SK-N-SH (cell line): ENCODE measurements around the gene NRCAM. TPM values are rescaled to one million over a fixed set of nuclear protein-coding genes. Genes with fewer than 3 reads are reported as not detected.

Source experiments
- CTCF ChIA-PET: fragments of 300-600, 350-600 bp; formaldehyde crosslinking; extraction: SDS; loops from one replicate; lab custom pipeline; 2021; lab: Yijun Ruan, JAX
- POLR2A ChIA-PET: fragments of 350-600 bp; sonication (Branson Sonifier 250); formaldehyde crosslinking; extraction: SDS; loops from one replicate; lab custom pipeline; 2020; ENCODE audit warnings: antibody characterized with exemption, inconsistent platforms; lab: Yijun Ruan, JAX
- DNase-seq: peaks from one replicate; pipeline ENCODE4 v3.0.0; 2012
- H2AFZ ChIP-seq: fragments of 200-600 bp; sonication (generic); 2 replicates; pipeline ENCODE4 v1.8.1; 2016; ENCODE audit warnings: antibody characterized with exemption, mild to moderate bottlenecking, low read depth
- H3F3A ChIP-seq: fragments of 200-600 bp; sonication (generic); replicated peaks from 2 replicates; pipeline ENCODE3; 2016; ENCODE audit warnings: antibody characterized with exemption, mild to moderate bottlenecking; ENCODE audit not compliant: insufficient read depth
- H3K27ac ChIP-seq, 2 experiments: fragments of 200-500 bp in 1 of 2; fragments of 200-600 bp in 1 of 2; sonication (Bioruptor generic) in 1 of 2; sonication (generic), shearing (Covaris generic) in 1 of 2; 2 replicates each; pipeline versions ENCODE4 v1.5.1 to v1.6.1; 2014 to 2016; ENCODE audit warnings: low read depth in 2 of 2, inconsistent platforms in 1 of 2, low read length in 1 of 2, mild to moderate bottlenecking in 1 of 2, mixed read lengths in 1 of 2
- H3K27me3 ChIP-seq: fragments of 200-600 bp; sonication (generic), shearing (Covaris generic); 2 replicates; pipeline ENCODE4 v1.6.1; 2016; ENCODE audit warnings: mixed run types; ENCODE audit not compliant: insufficient read depth
- H3K36me3 ChIP-seq, 2 experiments: fragments of 200-500 bp in 1 of 2; fragments of 200-600 bp in 1 of 2; sonication (Bioruptor generic) in 1 of 2; sonication (generic) in 1 of 2; replicated peaks in 1 of 2; 2 replicates each; pipeline versions ENCODE3 to v1.5.1; 2014 to 2016; ENCODE audit warnings: low read length in 1 of 2, mild to moderate bottlenecking in 1 of 2; ENCODE audit not compliant: insufficient read depth in 2 of 2, control insufficient read depth in 1 of 2
- H3K4me1 ChIP-seq, 2 experiments: fragments of 200-500 bp in 1 of 2; fragments of 200-600 bp in 1 of 2; sonication (Bioruptor generic) in 1 of 2; sonication (generic), shearing (Covaris generic) in 1 of 2; 2 replicates each; pipeline versions ENCODE4 v1.5.1 to v1.6.1; 2014 to 2016; ENCODE audit warnings: low read depth in 1 of 2, low read length in 1 of 2, mixed run types in 1 of 2; ENCODE audit not compliant: insufficient read depth in 2 of 2, control insufficient read depth in 1 of 2
- H3K4me2 ChIP-seq: fragments of 200-600 bp; sonication (generic), shearing (Covaris generic); 2 replicates; pipeline ENCODE4 v1.6.1; 2017; ENCODE audit warnings: mixed run types
- H3K4me3 ChIP-seq, 2 experiments: fragments of 200-500 bp in 1 of 2; fragments of 200-600 bp in 1 of 2; sonication (Bioruptor generic) in 1 of 2; sonication (generic), shearing (Covaris generic) in 1 of 2; 2 replicates each; pipeline versions ENCODE4 v1.5.1 to v1.8.1; 2014 to 2016; ENCODE audit warnings: low read depth in 2 of 2, inconsistent platforms in 1 of 2, low read length in 1 of 2, mild to moderate bottlenecking in 1 of 2, mixed read lengths in 1 of 2, moderate library complexity in 1 of 2
- H3K79me2 ChIP-seq: fragments of 200-600 bp; sonication (generic); 2 replicates; pipeline ENCODE4 v1.8.1; 2017; ENCODE audit warnings: mild to moderate bottlenecking; ENCODE audit not compliant: insufficient read depth
- H3K9ac ChIP-seq: fragments of 200-600 bp; sonication (generic); 2 replicates; pipeline ENCODE4 v1.6.1; 2017; ENCODE audit warnings: mixed run types
- H3K9me2 ChIP-seq: fragments of 200-600 bp; sonication (generic); 2 replicates; pipeline ENCODE4 v1.6.1; 2017; ENCODE audit warnings: mixed run types
- H3K9me3 ChIP-seq: fragments of 200-600 bp; sonication (generic); 2 replicates; pipeline ENCODE4 v1.6.1; 2017; ENCODE audit warnings: mixed run types, mild to moderate bottlenecking, moderate library complexity
- H4K20me1 ChIP-seq: fragments of 200-600 bp; sonication (generic); 2 replicates; pipeline ENCODE4 v1.6.1; 2017; ENCODE audit warnings: mild to moderate bottlenecking, mixed run types; ENCODE audit not compliant: insufficient read depth
- EP300 ChIP-seq, 2 experiments: IDR thresholded peaks; 2 replicates each; pipeline versions ENCODE4 v1.4.0 to v1.6.1; 2012; ENCODE audit warnings: borderline replicate concordance in 1 of 2, low read depth in 1 of 2, low read length in 1 of 2
- EZH2phosphoT487 ChIP-seq: fragments of 200-600 bp; sonication (generic); IDR thresholded peaks from 2 replicates; pipeline ENCODE4 v1.6.1; 2017; ENCODE audit warnings: low read depth, mixed run types, mild to moderate bottlenecking, antibody characterized with exemption, moderate library complexity, borderline replicate concordance
- FOXJ3 ChIP-seq: sonication (generic); formaldehyde crosslinking; IDR thresholded peaks from 2 replicates; pipeline ENCODE4 v1.5.1; 2020; ENCODE audit warnings: mild to moderate bottlenecking, missing genetic modification reagents
- GATA2 ChIP-seq: sonication (generic); formaldehyde crosslinking; IDR thresholded peaks from 2 replicates; pipeline ENCODE4 v1.5.0; 2020; ENCODE audit warnings: mild to moderate bottlenecking, missing genetic modification reagents
- MXI1 ChIP-seq: IDR thresholded peaks from 2 replicates; pipeline ENCODE4 v1.6.1; 2012; ENCODE audit warnings: mild to moderate bottlenecking, low read depth, low read length, improper control_type of control experiment
- RFX5 ChIP-seq: IDR thresholded peaks from 2 replicates; pipeline ENCODE4 v1.6.1; 2012; ENCODE audit warnings: mild to moderate bottlenecking, improper control_type of control experiment, low read length
- RXRA ChIP-seq: IDR thresholded peaks from 2 replicates; pipeline ENCODE4 v1.4.0; 2012; ENCODE audit warnings: low read depth, mild to moderate bottlenecking, borderline replicate concordance
- SIN3A ChIP-seq: IDR thresholded peaks from 2 replicates; pipeline ENCODE4 v1.6.1; 2012; ENCODE audit warnings: low read depth, mild to moderate bottlenecking, low read length, moderate library complexity, borderline replicate concordance
- SMC3 ChIP-seq: IDR thresholded peaks from 2 replicates; pipeline ENCODE4 v1.6.1; 2012; ENCODE audit warnings: low read depth, low read length, improper control_type of control experiment
- TEAD4 ChIP-seq: IDR thresholded peaks from 2 replicates; pipeline ENCODE4 v1.4.0; 2012; ENCODE audit warnings: mild to moderate bottlenecking, borderline replicate concordance; ENCODE audit not compliant: insufficient read depth
- WGBS: methylation state at CpG from one replicate; pipeline ENCODE4 v1.1.6; 2017; ENCODE audit warnings: low lambda C conversion rate; 5-methylcytosine and 5-hydroxymethylcytosine counted together
- polyA plus RNA-seq, 3 experiments: library from polyadenylated mRNA; depleted of rRNA; stranded (reverse); fragments of >200 nt; gene quantifications; 2 replicates each; pipeline ENCODE4 v1.2.3, GENCODE V29; 2012
- TF ChIP-seq, protein P1 (sequence below): IDR thresholded peaks from 2 replicates; pipeline ENCODE4; 2012
- TF ChIP-seq, protein P2 (sequence below): IDR thresholded peaks from 2 replicates; pipeline ENCODE4 v1.4.0; 2012; ENCODE audit warnings: low read depth, borderline replicate concordance
- TF ChIP-seq, protein P3 (sequence below): IDR thresholded peaks from 2 replicates; pipeline ENCODE4 v1.4.0; 2012; ENCODE audit warnings: low read depth

The NRCAM gene
- polyA plus RNA-seq, 1 of the 3 experiments (the other 2 are of a cell fraction) = 1.1 TPM

DNA sequence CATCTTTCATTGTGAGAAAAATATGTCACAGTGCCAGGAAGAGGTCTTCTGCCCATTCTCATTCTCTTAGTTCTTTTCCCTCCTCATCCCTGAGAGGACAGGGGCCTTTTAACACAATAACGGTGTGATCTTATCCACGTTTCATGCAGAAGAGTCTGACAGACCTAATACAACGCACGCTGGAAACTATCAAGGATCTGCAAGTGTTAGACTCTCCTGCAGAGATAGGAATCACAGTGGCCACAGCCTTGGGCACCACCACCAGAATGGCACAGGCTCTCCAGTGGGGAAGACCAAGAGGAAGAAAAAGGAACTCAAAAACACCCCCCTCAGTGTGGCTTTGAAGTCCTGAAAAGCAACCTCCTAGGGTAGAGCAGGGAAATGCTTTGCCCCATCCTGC lies 253.5 kb downstream of the NRCAM start:
- Histone ChIP-seq H3K4me1 (peaks cover 0 to 18% of the 10 kb centered on the region in 2 experiments; a peak in 2 of 4 replicates), H3K27me3 (no peaks in the 10 kb centered on the region), H3K4me2 (no peak overlapping the region), H2AFZ (no peak overlapping the region), H4K20me1 (no peaks in the 10 kb centered on the region), H3K79me2 (no peaks in the 10 kb centered on the region), H3K4me3 (no peak overlapping the region), H3F3A (no peaks in the 10 kb centered on the region), H3K9ac (no peak overlapping the region), H3K27ac (peak overlapping the region in 1 of 2 experiments; percentile 65; a peak in 2 of 4 replicates), H3K36me3 (peaks cover 0 to 9% of the 10 kb centered on the region in 2 experiments), H3K9me3 (no peaks in the 10 kb centered on the region), H3K9me2 (no peaks in the 10 kb centered on the region)
- DNase-seq = peak; percentile 40
- CTCF ChIA-PET = interaction anchor here (0.7 to 1.8 kb wide), 4 partner anchors 20 to 294 kb away, joined by 3 to 4 read pairs (median 3); no protein-coding TSS in a partner anchor
- TF ChIP-seq FOXJ3 (CRISPR knock-in tag) = 0 out of 2 replicates have a peak, but pooled peaks have one; percentile 37
- TF ChIP-seq MXI1 = peak; percentile 67; the same call in 1 of the 2 replicates
- peak in 1 of 2 experiments; percentile 54; a peak in 1 of 4 replicates for TF ChIP-seq EP300 (IDR thresholded peaks at IDR 0.05; ENCODE audit: borderline replicate concordance in 1 of 2, low read depth in 1 of 2, low read length in 1 of 2)
- peak; percentile 89 for TF ChIP-seq GATA2 (CRISPR knock-in tag)
- TF ChIP-seq, protein P1, sequence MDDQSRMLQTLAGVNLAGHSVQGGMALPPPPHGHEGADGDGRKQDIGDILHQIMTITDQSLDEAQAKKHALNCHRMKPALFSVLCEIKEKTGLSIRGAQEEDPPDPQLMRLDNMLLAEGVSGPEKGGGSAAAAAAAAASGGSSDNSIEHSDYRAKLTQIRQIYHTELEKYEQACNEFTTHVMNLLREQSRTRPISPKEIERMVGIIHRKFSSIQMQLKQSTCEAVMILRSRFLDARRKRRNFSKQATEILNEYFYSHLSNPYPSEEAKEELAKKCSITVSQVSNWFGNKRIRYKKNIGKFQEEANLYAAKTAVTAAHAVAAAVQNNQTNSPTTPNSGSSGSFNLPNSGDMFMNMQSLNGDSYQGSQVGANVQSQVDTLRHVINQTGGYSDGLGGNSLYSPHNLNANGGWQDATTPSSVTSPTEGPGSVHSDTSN = no peak
- TF ChIP-seq TEAD4 = no peak
- POLR2A ChIA-PET = no interaction called here
- WGBS = 30% methylated on average over 4 of the region's 4 CpGs

DNA sequence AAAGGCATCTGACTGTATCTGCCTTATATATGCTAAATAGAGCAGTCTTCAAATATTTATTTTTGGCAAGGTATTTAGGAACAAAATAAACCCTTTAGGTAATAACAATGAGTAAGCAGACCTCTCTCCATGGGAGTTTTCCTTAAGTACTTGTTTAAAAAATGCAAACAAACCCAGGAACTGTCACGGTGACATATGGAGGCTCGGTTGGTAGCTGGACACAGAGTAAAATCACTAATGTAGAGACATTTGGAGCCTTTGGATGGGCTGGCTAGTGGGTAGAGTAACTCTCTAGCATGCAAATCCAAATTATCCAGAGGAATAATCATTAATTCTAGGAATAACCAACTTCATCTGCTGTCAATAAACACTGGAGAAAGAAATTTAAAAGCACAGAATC lies 254.5 kb downstream of the NRCAM start:
- no peaks in the 10 kb centered on the region for H3K9me3 ChIP-seq
- no peak for TF ChIP-seq SMC3
- TF ChIP-seq, protein P2, sequence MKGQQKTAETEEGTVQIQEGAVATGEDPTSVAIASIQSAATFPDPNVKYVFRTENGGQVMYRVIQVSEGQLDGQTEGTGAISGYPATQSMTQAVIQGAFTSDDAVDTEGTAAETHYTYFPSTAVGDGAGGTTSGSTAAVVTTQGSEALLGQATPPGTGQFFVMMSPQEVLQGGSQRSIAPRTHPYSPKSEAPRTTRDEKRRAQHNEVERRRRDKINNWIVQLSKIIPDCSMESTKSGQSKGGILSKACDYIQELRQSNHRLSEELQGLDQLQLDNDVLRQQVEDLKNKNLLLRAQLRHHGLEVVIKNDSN = no peak
- TF ChIP-seq RXRA = no peak
- TF ChIP-seq, protein P3, sequence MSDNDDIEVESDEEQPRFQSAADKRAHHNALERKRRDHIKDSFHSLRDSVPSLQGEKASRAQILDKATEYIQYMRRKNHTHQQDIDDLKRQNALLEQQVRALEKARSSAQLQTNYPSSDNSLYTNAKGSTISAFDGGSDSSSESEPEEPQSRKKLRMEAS = no peak
- no peak for TF ChIP-seq EZH2phosphoT487
- TF ChIP-seq RFX5 = no peak
- no peak for TF ChIP-seq SIN3A
- CTCF ChIA-PET = interaction anchor here (1.3 kb wide), 1 partner anchor 8 kb away, joined by 5 read pairs; no protein-coding TSS in a partner anchor
- H3K79me2 ChIP-seq = no peaks in the 10 kb centered on the region
- 53% methylated on average over 2 of the region's 2 CpGs for WGBS
- no peaks in the 10 kb centered on the region for H3F3A ChIP-seq
- no peak overlapping the region; a peak in 1 of 4 replicates for H3K27ac ChIP-seq
- H2AFZ ChIP-seq = no peak overlapping the region
- H3K9ac ChIP-seq = no peak overlapping the region
- peaks cover 0 to 18% of the 10 kb centered on the region in 2 experiments; a peak in 2 of 4 replicates for H3K4me1 ChIP-seq
- H3K4me3 ChIP-seq = no peak overlapping the region
- no peaks in the 10 kb centered on the region for H3K27me3 ChIP-seq
- no peaks in the 10 kb centered on the region for H3K9me2 ChIP-seq
- POLR2A ChIA-PET = no interaction called here
- H4K20me1 ChIP-seq = no peaks in the 10 kb centered on the region
- no peak overlapping the region for H3K4me2 ChIP-seq
- DNase-seq = no peak
- peaks cover 0 to 13% of the 10 kb centered on the region in 2 experiments for H3K36me3 ChIP-seq
